MCF 10A (cell line): ENCODE data around the gene MAP7D1. TPM values are rescaled to one million over a fixed set of nuclear protein-coding genes. Genes with fewer than 3 reads are reported as not detected.
"Not testable (repeated sequence)": the region's sequence is repeated elsewhere in the genome, so short reads cannot be mapped to it uniquely, and the experiment has no call there.

Experiments used
- BruUV-seq: library from RNA; stranded (reverse); fragments of 400-500 nt; replicated peaks from 2 replicates; lab custom pipeline; 2021; lab: Mats Ljungman, UMichigan
- CTCF ChIA-PET: fragments of 300-600 bp; sonication (Branson Sonifier 250); formaldehyde crosslinking; extraction: SDS; loops from one replicate; lab custom pipeline; 2021; ENCODE audit warnings: antibody characterized with exemption, inconsistent platforms; lab: Yijun Ruan, JAX
- POLR2A ChIA-PET: fragments of 300-600, 350-650 bp; sonication (Branson Sonifier 250); formaldehyde crosslinking; extraction: SDS; loops from one replicate; lab custom pipeline; 2020; ENCODE audit warnings: antibody characterized with exemption, inconsistent platforms; lab: Yijun Ruan, JAX
- DNase-seq: peaks from one replicate; pipeline ENCODE4 v3.0.0-alpha.2; 2018; ENCODE audit not compliant: unreplicated experiment
- H3K27ac Mint-ChIP-seq: one replicate; pipeline ENCODE4 v1.8.0; 2022; ENCODE audit warnings: mild to moderate bottlenecking, low read depth, mixed read lengths; ENCODE audit not compliant: unreplicated experiment
- H3K27me3 Mint-ChIP-seq: one replicate; pipeline ENCODE4 v1.8.0; 2022; ENCODE audit warnings: mixed read lengths; ENCODE audit not compliant: insufficient read depth, unreplicated experiment
- H3K36me3 Mint-ChIP-seq: one replicate; pipeline ENCODE4 v1.8.0; 2022; ENCODE audit warnings: mild to moderate bottlenecking, moderate library complexity, mixed read lengths; ENCODE audit not compliant: insufficient read depth, unreplicated experiment
- H3K4me1 Mint-ChIP-seq: one replicate; pipeline ENCODE4 v1.8.0; 2022; ENCODE audit warnings: mixed read lengths; ENCODE audit not compliant: insufficient read depth, unreplicated experiment
- H3K4me3 Mint-ChIP-seq: one replicate; pipeline ENCODE4 v1.8.0; 2022; ENCODE audit warnings: mild to moderate bottlenecking, moderate library complexity, mixed read lengths; ENCODE audit not compliant: unreplicated experiment
- H3K9me3 Mint-ChIP-seq: one replicate; pipeline ENCODE4 v1.8.0; 2022; ENCODE audit warnings: mixed read lengths; ENCODE audit not compliant: unreplicated experiment
- intact Hi-C: fragments of 100-400 bp; cut with micrococcal nuclease; formaldehyde crosslinking; loops from 2 replicates; pipeline ENCODE4 v1.14.1; 2022
- total RNA-seq: library from RNA; stranded (reverse); gene quantifications from 2 replicates; pipeline ENCODE4 v1.2.3, GENCODE V29; 2022
- TF ChIP-seq, protein P1 (sequence below): fragments of 200-600 bp; IDR thresholded peaks from one replicate; pipeline ENCODE4 v1.8.0; 2022; ENCODE audit warnings: antibody characterized with exemption, mild to moderate bottlenecking; ENCODE audit not compliant: unreplicated experiment

The MAP7D1 gene
- total RNA-seq, 1 experiment from 2014 or later, result 170 TPM

DNA sequence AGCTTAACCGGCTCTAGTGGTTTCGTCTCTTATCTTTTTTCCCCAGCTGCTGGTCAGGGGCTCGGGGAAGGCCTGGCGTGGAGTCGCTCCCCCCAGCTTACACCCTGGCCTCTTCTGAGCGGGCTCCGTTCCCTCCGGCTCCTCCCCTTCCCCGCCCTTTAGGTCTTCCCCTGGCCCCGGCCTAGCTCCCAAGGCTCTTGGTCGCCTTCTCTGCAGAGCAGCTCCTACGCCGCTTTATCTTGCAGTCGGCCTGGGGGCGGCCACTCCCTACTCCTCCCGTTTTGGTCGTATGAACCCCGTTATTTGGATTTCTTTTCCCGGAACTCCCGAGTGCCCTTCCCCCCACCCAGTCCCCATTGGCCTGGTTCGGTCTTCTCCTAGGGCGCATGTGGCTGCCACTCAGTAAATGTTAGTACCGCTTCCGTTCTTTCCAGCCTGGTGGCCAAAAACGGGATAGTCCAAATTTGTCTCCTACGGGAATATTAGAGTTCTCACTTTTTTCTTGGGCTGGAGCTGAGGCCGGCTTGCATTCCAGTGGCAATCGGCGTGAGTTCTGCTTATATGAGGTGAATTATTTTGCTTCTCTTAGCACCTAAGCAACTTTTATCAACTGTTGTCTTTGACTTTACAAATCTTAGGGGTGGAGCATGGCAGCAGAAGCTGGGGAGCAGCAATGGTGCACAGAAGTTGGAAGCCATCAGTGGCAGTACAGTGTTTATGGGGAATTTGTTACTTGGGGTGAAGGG lies 68.8 kb downstream of the MAP7D1 start:
- ChIA-PET CTCF (interaction anchor here (0.6 to 5.1 kb wide), 23 partner anchors 9 to 263 kb away, joined by 3 to 28 read pairs (median 4); partner anchors contain the start of gene TRAPPC3), POLR2A (interaction anchor here (0.6 to 4.4 kb wide), 38 partner anchors 9 to 756 kb away, joined by 3 to 72 read pairs (median 6); partner anchors contain the start of genes MAP7D1, SH3D21, STK40 and TRAPPC3)
- BruUV-seq, result no TSS peak
- Mint-ChIP-seq H3K27me3 (no peaks in the 10 kb centered on the region), H3K4me1 (peaks cover 26% of the 10 kb centered on the region), H3K9me3 (no peaks in the 10 kb centered on the region), H3K27ac (peak overlapping the region; percentile 98), H3K4me3 (peak overlapping the region; percentile 92), H3K36me3 (peaks cover 42% of the 10 kb centered on the region)
- TF ChIP-seq, protein P1, sequence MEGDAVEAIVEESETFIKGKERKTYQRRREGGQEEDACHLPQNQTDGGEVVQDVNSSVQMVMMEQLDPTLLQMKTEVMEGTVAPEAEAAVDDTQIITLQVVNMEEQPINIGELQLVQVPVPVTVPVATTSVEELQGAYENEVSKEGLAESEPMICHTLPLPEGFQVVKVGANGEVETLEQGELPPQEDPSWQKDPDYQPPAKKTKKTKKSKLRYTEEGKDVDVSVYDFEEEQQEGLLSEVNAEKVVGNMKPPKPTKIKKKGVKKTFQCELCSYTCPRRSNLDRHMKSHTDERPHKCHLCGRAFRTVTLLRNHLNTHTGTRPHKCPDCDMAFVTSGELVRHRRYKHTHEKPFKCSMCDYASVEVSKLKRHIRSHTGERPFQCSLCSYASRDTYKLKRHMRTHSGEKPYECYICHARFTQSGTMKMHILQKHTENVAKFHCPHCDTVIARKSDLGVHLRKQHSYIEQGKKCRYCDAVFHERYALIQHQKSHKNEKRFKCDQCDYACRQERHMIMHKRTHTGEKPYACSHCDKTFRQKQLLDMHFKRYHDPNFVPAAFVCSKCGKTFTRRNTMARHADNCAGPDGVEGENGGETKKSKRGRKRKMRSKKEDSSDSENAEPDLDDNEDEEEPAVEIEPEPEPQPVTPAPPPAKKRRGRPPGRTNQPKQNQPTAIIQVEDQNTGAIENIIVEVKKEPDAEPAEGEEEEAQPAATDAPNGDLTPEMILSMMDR, result peak; percentile 2
- intact Hi-C loops, result loop anchor here (1.0 to 2.0 kb wide), 3 partner anchors 36 to 75 kb away; partner anchors contain the start of gene TRAPPC3
- peak; percentile 85 for DNase-seq

DNA sequence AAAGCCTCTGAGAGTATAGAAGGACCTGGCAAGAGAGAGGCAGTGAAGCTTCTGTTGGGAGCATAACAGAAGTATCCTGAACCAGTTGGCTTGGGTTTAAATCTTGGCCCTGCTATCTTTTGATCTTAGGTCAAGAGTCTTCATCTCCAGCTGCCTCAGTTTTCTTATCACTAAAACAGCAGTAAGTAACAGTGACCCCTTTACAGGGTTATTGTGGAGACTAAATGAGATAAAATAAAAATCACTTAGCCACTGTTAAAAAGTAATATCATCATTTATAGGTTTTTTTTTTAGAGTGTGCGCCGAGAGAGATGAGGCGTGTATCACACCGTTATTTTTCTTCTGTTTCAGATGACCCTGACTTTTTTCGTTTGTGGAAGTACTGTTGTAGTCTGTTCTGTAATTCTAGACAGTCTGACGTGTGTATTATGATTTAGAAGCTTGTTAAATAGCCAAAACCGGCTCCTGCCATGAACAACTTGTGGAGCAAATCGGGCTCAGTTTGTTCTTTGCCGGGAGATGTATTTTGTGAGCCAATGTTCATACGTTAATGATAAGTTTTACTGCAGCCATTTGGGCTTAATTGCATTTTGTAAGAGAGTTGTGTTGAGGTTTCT lies 69.4 kb downstream of the MAP7D1 start:
- POLR2A ChIA-PET, result interaction anchor here (0.7 to 4.4 kb wide), 24 partner anchors 10 to 160 kb away, joined by 3 to 72 read pairs (median 11); partner anchors contain the start of genes MAP7D1, SH3D21, STK40 and TRAPPC3
- CTCF ChIA-PET, result interaction anchor here (0.5 to 5.1 kb wide), 17 partner anchors 9 to 205 kb away, joined by 3 to 28 read pairs (median 4); partner anchors contain the start of gene TRAPPC3
- no peak for DNase-seq
- TSS peak; percentile 43 for BruUV-seq
- intact Hi-C loops, result loop anchor here (2.0 kb wide), 2 partner anchors 37 to 59 kb away; no protein-coding TSS in a partner anchor
- Mint-ChIP-seq H3K36me3 (peaks cover 49% of the 10 kb centered on the region), H3K4me1 (peaks cover 26% of the 10 kb centered on the region), H3K27me3 (no peaks in the 10 kb centered on the region), H3K4me3 (peak overlapping the region; percentile 92), H3K27ac (peak overlapping the region; percentile 98), H3K9me3 (no peaks in the 10 kb centered on the region)
- TF ChIP-seq, protein P1, result no peak

DNA sequence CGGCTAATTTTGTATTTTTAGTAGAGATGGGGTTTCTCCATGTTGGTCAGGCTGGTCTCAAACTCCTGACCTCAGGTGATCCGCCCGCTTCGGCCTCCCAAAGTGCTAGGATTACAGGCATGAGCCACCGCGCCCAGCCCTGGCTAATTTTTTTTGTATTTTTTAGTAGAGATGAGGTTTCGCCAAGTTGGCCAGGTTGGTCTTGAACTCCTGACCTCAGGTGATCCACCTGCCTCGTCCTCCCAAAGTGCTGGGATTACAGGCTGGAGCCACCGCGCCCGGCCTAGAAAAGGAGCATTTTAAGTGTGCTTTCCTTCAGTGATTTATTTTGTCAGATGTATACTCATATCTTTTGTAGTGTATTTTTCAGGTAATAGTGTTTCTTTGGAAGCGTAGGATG lies 74.3 kb downstream of the MAP7D1 start:
- CTCF ChIA-PET, result interaction anchor here (0.7 kb wide), 1 partner anchor 12 kb away, joined by 4 read pairs; no protein-coding TSS in a partner anchor
- peaks cover 90% of the 10 kb centered on the region for H3K36me3 Mint-ChIP-seq
- DNase-seq, BruUV-seq, intact Hi-C loops, H3K27ac Mint-ChIP-seq, H3K27me3 Mint-ChIP-seq, H3K4me3 Mint-ChIP-seq, POLR2A ChIA-PET, H3K9me3 Mint-ChIP-seq: not testable (repeated sequence)
- peaks cover 26% of the 10 kb centered on the region for H3K4me1 Mint-ChIP-seq

Other genes with a start within 250 kb of the MAP7D1 start
- 27.3 and 31.6 TPM in 2 replicates for gene AGO3, start 225.1 kb upstream of the MAP7D1 start, total RNA-seq
- gene TEKT2, start 72.1 kb upstream of the MAP7D1 start, total RNA-seq, result not detected in 2 replicates
- gene ADPRS, start 67.3 kb upstream of the MAP7D1 start, total RNA-seq, result 24.8 and 26.4 TPM in 2 replicates
- not detected in 2 replicates for gene COL8A2, start 30.9 kb upstream of the MAP7D1 start, total RNA-seq
- gene TRAPPC3, start 6.7 kb upstream of the MAP7D1 start, total RNA-seq, result 72.8 and 75.5 TPM in 2 replicates
- gene THRAP3, start 68.3 kb downstream of the MAP7D1 start, total RNA-seq, result 92.2 and 116 TPM in 2 replicates
- gene SH3D21, start 150.2 kb downstream of the MAP7D1 start, total RNA-seq, result 3.2 and 3.3 TPM in 2 replicates
- gene EVA1B, start 167.5 kb downstream of the MAP7D1 start, total RNA-seq, result 4.8 and 5.7 TPM in 2 replicates
- 44.0 and 47.4 TPM in 2 replicates for gene STK40, start 229.8 kb downstream of the MAP7D1 start, total RNA-seq
- gene LSM10, start 241.7 kb downstream of the MAP7D1 start, total RNA-seq, result 42.3 and 49.8 TPM in 2 replicates